B cell (primary cell): ENCODE data around the gene TMEM150C.

Source experiments
- EZH2 ChIP-seq: IDR thresholded peaks from 2 replicates; pipeline ENCODE4 v1.6.1; 2012; ENCODE audit warnings: borderline replicate concordance, low read depth, mild to moderate bottlenecking, moderate library complexity, low read length; ENCODE audit not compliant: insufficient read depth, poor library complexity, severe bottlenecking
- TF ChIP-seq, protein P1 (sequence below): fragments of 200-600 bp; IDR thresholded peaks from one replicate; pipeline ENCODE4 v1.8.0; 2022; ENCODE audit warnings: antibody characterized with exemption, mild to moderate bottlenecking

DNA sequence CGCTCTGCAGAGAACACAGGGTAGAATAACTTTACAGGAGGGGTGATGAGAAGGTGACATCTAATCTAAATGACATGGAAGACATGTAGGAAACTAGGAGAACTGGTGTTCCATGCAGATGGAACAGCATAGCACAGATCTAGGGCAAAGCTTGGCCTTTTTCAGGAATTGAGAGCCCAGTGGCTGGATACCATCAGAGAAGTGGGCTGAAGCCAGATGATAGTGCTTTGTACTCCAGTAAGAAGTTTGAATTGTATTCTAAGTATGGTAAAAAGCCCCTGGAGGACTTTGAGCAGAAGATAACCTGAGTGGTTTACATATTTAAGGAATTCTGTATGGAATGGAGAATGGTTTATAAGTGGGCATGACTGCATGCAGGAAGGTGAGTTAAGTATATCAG lies 98.6 kb downstream of the TMEM150C start:
- TF ChIP-seq, protein P1, sequence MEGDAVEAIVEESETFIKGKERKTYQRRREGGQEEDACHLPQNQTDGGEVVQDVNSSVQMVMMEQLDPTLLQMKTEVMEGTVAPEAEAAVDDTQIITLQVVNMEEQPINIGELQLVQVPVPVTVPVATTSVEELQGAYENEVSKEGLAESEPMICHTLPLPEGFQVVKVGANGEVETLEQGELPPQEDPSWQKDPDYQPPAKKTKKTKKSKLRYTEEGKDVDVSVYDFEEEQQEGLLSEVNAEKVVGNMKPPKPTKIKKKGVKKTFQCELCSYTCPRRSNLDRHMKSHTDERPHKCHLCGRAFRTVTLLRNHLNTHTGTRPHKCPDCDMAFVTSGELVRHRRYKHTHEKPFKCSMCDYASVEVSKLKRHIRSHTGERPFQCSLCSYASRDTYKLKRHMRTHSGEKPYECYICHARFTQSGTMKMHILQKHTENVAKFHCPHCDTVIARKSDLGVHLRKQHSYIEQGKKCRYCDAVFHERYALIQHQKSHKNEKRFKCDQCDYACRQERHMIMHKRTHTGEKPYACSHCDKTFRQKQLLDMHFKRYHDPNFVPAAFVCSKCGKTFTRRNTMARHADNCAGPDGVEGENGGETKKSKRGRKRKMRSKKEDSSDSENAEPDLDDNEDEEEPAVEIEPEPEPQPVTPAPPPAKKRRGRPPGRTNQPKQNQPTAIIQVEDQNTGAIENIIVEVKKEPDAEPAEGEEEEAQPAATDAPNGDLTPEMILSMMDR: no peak
- TF ChIP-seq EZH2: no peak
